CD14-positive monocyte (primary cell): ENCODE measurements around the gene EPAS1. TPM values are rescaled to one million over a fixed set of nuclear protein-coding genes. Genes with fewer than 3 reads are reported as not detected.

Experiments used
- DNase-seq, 3 donors: peaks; one replicate each; pipeline ENCODE4 v3.0.0-alpha.2; 2011 to 2022
- H2AFZ ChIP-seq: 2 replicates; pipeline ENCODE4 v1.6.0; 2012; ENCODE audit warnings: mild to moderate bottlenecking, low read depth, low read length, inconsistent platforms; ENCODE audit not compliant: insufficient read depth, poor library complexity, severe bottlenecking
- H3K27ac ChIP-seq, 2 donors: 1 replicate in 1 of 2; 2 replicates in 1 of 2; pipeline ENCODE4 v1.5.1; 2012 to 2013; ENCODE audit warnings: low read length in 2 of 2, control low read depth in 1 of 2, inconsistent platforms in 1 of 2, low read depth in 1 of 2, mild to moderate bottlenecking in 1 of 2
- H3K27me3 ChIP-seq, 2 donors: one replicate each; pipeline versions ENCODE4 v1.6.0 to v1.6.1; 2011 to 2013; ENCODE audit warnings: low read length in 2 of 2; ENCODE audit not compliant: control insufficient read depth in 2 of 2, insufficient read depth in 2 of 2
- H3K36me3 ChIP-seq, 2 donors: replicated peaks in 1 of 2; 1 replicate in 1 of 2; 2 replicates in 1 of 2; pipeline versions ENCODE4 v1.5.1 to v1.6.1; 2012 to 2013; ENCODE audit warnings: low read length in 2 of 2, control low read depth in 1 of 2, inconsistent platforms in 1 of 2, mild to moderate bottlenecking in 1 of 2; ENCODE audit not compliant: insufficient read depth in 2 of 2, control insufficient read depth in 1 of 2
- H3K4me1 ChIP-seq, 2 donors: 1 replicate in 1 of 2; 2 replicates in 1 of 2; pipeline versions ENCODE4 v1.5.1 to v1.6.1; 2012 to 2013; ENCODE audit warnings: low read length in 2 of 2, control low read depth in 1 of 2, inconsistent platforms in 1 of 2, mild to moderate bottlenecking in 1 of 2, moderate library complexity in 1 of 2; ENCODE audit not compliant: insufficient read depth in 2 of 2, control insufficient read depth in 1 of 2
- H3K4me2 ChIP-seq: replicated peaks from 2 replicates; pipeline ENCODE3; 2012; ENCODE audit warnings: low read length, moderate library complexity, mild to moderate bottlenecking; ENCODE audit not compliant: poor library complexity, severe bottlenecking; ENCODE audit errors: extremely low read depth
- H3K4me3 ChIP-seq, 3 experiments: fragments of 200-600 bp in 1 of 3; sonication (generic) in 1 of 3; replicated peaks in 1 of 3; 1 replicate in 2 of 3; 2 replicates in 1 of 3; pipeline ENCODE4 v1.5.1; 2011 to 2013; ENCODE audit warnings: low read length in 3 of 3, mild to moderate bottlenecking in 3 of 3, control low read depth in 2 of 3, low read depth in 2 of 3, inconsistent platforms in 1 of 3, moderate library complexity in 1 of 3
- H3K79me2 ChIP-seq: 2 replicates; pipeline ENCODE4 v1.6.0; 2012; ENCODE audit warnings: mild to moderate bottlenecking, control low read depth, inconsistent platforms, low read length, moderate library complexity; ENCODE audit not compliant: insufficient read depth
- H3K9ac ChIP-seq: 2 replicates; pipeline ENCODE4 v1.6.0; 2017; ENCODE audit warnings: low read length, mild to moderate bottlenecking; ENCODE audit not compliant: insufficient read depth, poor library complexity, severe bottlenecking
- H3K9me3 ChIP-seq, 2 donors: replicated peaks in 1 of 2; 1 replicate in 1 of 2; 2 replicates in 1 of 2; pipeline versions ENCODE4 v1.5.1 to v1.6.1; 2012 to 2013; ENCODE audit warnings: low read length in 2 of 2, control low read depth in 1 of 2; ENCODE audit not compliant: control insufficient read depth in 1 of 2, insufficient read depth in 1 of 2
- H4K20me1 ChIP-seq: 2 replicates; pipeline ENCODE4 v1.6.0; 2012; ENCODE audit warnings: mild to moderate bottlenecking, low read length, control low read depth, moderate library complexity; ENCODE audit not compliant: insufficient read depth
- H3K27ac Mint-ChIP-seq, 7 donors: one replicate each; pipeline ENCODE4 v1.8.0; 2020; ENCODE audit warnings: mild to moderate bottlenecking in 7 of 7, mixed read lengths in 7 of 7, moderate library complexity in 6 of 7, inconsistent platforms in 2 of 7
- H3K27me3 Mint-ChIP-seq, 3 donors: one replicate each; pipeline ENCODE4 v1.8.0; 2021 to 2022; ENCODE audit warnings: low read depth in 3 of 3, mild to moderate bottlenecking in 3 of 3, mixed read lengths in 3 of 3, moderate library complexity in 3 of 3, inconsistent platforms in 1 of 3
- H3K36me3 Mint-ChIP-seq, 2 donors: one replicate each; pipeline ENCODE4 v1.8.0; 2020; ENCODE audit warnings: mixed read lengths in 2 of 2, inconsistent platforms in 1 of 2, mild to moderate bottlenecking in 1 of 2
- H3K4me1 Mint-ChIP-seq: one replicate; pipeline ENCODE4 v1.8.0; 2020; ENCODE audit warnings: mild to moderate bottlenecking, mixed read lengths
- H3K4me3 Mint-ChIP-seq, 2 donors: one replicate each; pipeline ENCODE4 v1.8.0; 2020; ENCODE audit warnings: mild to moderate bottlenecking in 2 of 2, mixed read lengths in 2 of 2, moderate library complexity in 1 of 2
- H3K9me3 Mint-ChIP-seq, 7 donors: one replicate each; pipeline ENCODE4 v1.8.0; 2020 to 2022; ENCODE audit warnings: mixed read lengths in 7 of 7, mild to moderate bottlenecking in 6 of 7, moderate library complexity in 6 of 7, inconsistent platforms in 2 of 7
- CTCF ChIP-seq: fragments of 200-600 bp; IDR thresholded peaks from one replicate; pipeline ENCODE4 v1.8.0; 2022; ENCODE audit warnings: antibody characterized with exemption, mild to moderate bottlenecking
- WGBS: methylation state at CpG from one replicate; pipeline ENCODE4 v1.1.5; 2013; ENCODE audit warnings: missing lambda C conversion rate; ENCODE audit not compliant: insufficient coverage; 5-methylcytosine and 5-hydroxymethylcytosine counted together
- intact Hi-C, 2 donors: fragments of 100-400 bp; cut with micrococcal nuclease; formaldehyde crosslinking; loops; one replicate each; pipeline versions ENCODE4 v1.15.0 to v1.15.1; 2023
- polyA plus RNA-seq, 3 donors: library from polyadenylated mRNA; depleted of rRNA in 1 of 3; unstranded in 2 of 3; stranded (reverse) in 1 of 3; fragments of 300-500 nt in 2 of 3; fragments of >200 nt in 1 of 3; fragmentation: Illumina TruSeq in 2 of 3; gene quantifications; 1 replicate in 2 of 3; 2 replicates in 1 of 3; pipeline ENCODE4 v1.2.3, GENCODE V29; 2012 to 2021

The EPAS1 gene
- polyA plus RNA-seq, 3 donors, result 0.11 to 1.0 (median 0.88) TPM

GRCh38 chr2:46249654-46250053 is 47.6 kb upstream of the EPAS1 start:
- H3K4me3 Mint-ChIP-seq, result no peak overlapping the region
- Histone ChIP-seq H2AFZ (no peak overlapping the region), H3K9ac (no peak overlapping the region), H3K79me2 (no peaks in the 10 kb centered on the region), H3K27me3 (no peaks in the 10 kb centered on the region), H3K4me1 (no peaks in the 10 kb centered on the region), H3K27ac (no peak overlapping the region), H3K4me2 (no peak overlapping the region), H3K9me3 (no peaks in the 10 kb centered on the region), H4K20me1 (no peaks in the 10 kb centered on the region), H3K36me3 (no peaks in the 10 kb centered on the region), H3K4me3 (no peak overlapping the region)
- intact Hi-C loops, result no loop called here
- H3K36me3 Mint-ChIP-seq, result no peaks in the 10 kb centered on the region
- peaks cover 0 to 6% (median 2%) of the 10 kb centered on the region in 7 donors for H3K9me3 Mint-ChIP-seq
- no peak overlapping the region for H3K27ac Mint-ChIP-seq
- no peak for TF ChIP-seq CTCF
- no peaks in the 10 kb centered on the region for H3K4me1 Mint-ChIP-seq
- DNase-seq, result no peak
- peaks cover 0 to 7% (median 4%) of the 10 kb centered on the region in 3 donors for H3K27me3 Mint-ChIP-seq

GRCh38 chr2:46252891-46253659 is 44.1 kb upstream of the EPAS1 start:
- no peaks in the 10 kb centered on the region for H3K36me3 Mint-ChIP-seq
- H3K9me3 Mint-ChIP-seq, result peaks cover 0 to 3% (median 0%) of the 10 kb centered on the region in 7 donors
- H3K9ac ChIP-seq, result no peak overlapping the region
- no peak overlapping the region for H3K27ac ChIP-seq
- H3K27me3 ChIP-seq, result no peaks in the 10 kb centered on the region
- no peak for DNase-seq
- H3K79me2 ChIP-seq, result no peaks in the 10 kb centered on the region
- H3K36me3 ChIP-seq, result no peaks in the 10 kb centered on the region
- H2AFZ ChIP-seq, result no peak overlapping the region
- 60% methylated on average over 1 of the region's 5 CpGs for WGBS
- H3K9me3 ChIP-seq, result no peaks in the 10 kb centered on the region
- peaks cover 0 to 7% (median 2%) of the 10 kb centered on the region in 3 donors for H3K27me3 Mint-ChIP-seq
- H3K4me3 ChIP-seq, result no peak overlapping the region
- intact Hi-C loops, result no loop called here
- H3K4me1 ChIP-seq, result peaks cover 7 to 9% of the 10 kb centered on the region in 2 donors
- no peaks in the 10 kb centered on the region for H4K20me1 ChIP-seq
- H3K4me2 ChIP-seq, result no peak overlapping the region
- H3K4me3 Mint-ChIP-seq, result no peak overlapping the region
- H3K4me1 Mint-ChIP-seq, result no peaks in the 10 kb centered on the region
- peak overlapping the region in 1 of 7 donors; percentile 75 for H3K27ac Mint-ChIP-seq
- TF ChIP-seq CTCF, result no peak
